ENCODE results near the gene GRAP. TPM values are rescaled to one million over a fixed set of nuclear protein-coding genes. Genes with fewer than 3 reads are reported as not detected.

The GRAP gene
- total RNA-seq, 2 experiments from 2014 or later: 8.1 to 9.1 TPM

GRCh38 chr17:18991531-18992315 lies 55.0 kb downstream of the GRAP start:
- H3K4me1 Mint-ChIP-seq (ENCODE audit: low read depth): peaks cover 20% of the 10 kb centered on the region
- DNase-seq: no peak
- peaks cover 12% of the 10 kb centered on the region for H3K9me3 Mint-ChIP-seq
- CTCF ChIA-PET: interaction anchor here (1.8 kb wide), 1 partner anchor 31 kb away, joined by 4 read pairs; no protein-coding TSS in a partner anchor
- H3K36me3 Mint-ChIP-seq (ENCODE audit: low read depth): peaks cover 32% of the 10 kb centered on the region
- intact Hi-C loops (cut with micrococcal nuclease): no loop called here
- H3K27me3 Mint-ChIP-seq (ENCODE audit: low read depth): no peaks in the 10 kb centered on the region
- no peak overlapping the region for H3K27ac Mint-ChIP-seq
- H3K4me3 Mint-ChIP-seq: no peak overlapping the region

GRCh38 chr17:18990331-18990730 lies 56.4 kb downstream of the GRAP start:
- Mint-ChIP-seq H3K27ac (no peak overlapping the region), H3K4me1 (ENCODE audit: low read depth) (peaks cover 18% of the 10 kb centered on the region), H3K9me3 (peaks cover 5% of the 10 kb centered on the region), H3K27me3 (ENCODE audit: low read depth) (no peaks in the 10 kb centered on the region), H3K36me3 (ENCODE audit: low read depth) (peaks cover 21% of the 10 kb centered on the region), H3K4me3 (no peak overlapping the region)
- DNase-seq: no peak
- intact Hi-C loops (cut with micrococcal nuclease): no loop called here
- CTCF ChIA-PET: no interaction called here

GRCh38 chr17:18988546-18989173 lies 58.1 kb downstream of the GRAP start:
- peaks cover 12% of the 10 kb centered on the region for H3K4me1 Mint-ChIP-seq (ENCODE audit: low read depth)
- H3K4me3 Mint-ChIP-seq: no peak overlapping the region
- DNase-seq: no peak
- no peaks in the 10 kb centered on the region for H3K9me3 Mint-ChIP-seq
- H3K36me3 Mint-ChIP-seq (ENCODE audit: low read depth): peaks cover 11% of the 10 kb centered on the region
- H3K27ac Mint-ChIP-seq: no peak overlapping the region
- H3K27me3 Mint-ChIP-seq (ENCODE audit: low read depth): no peaks in the 10 kb centered on the region
- intact Hi-C loops (cut with micrococcal nuclease): no loop called here
- CTCF ChIA-PET: no interaction called here

- CTCF ChIA-PET: no interaction called here
- Mint-ChIP-seq H3K27me3 (ENCODE audit: low read depth) (no peaks in the 10 kb centered on the region), H3K4me3 (no peak overlapping the region), H3K4me1 (ENCODE audit: low read depth) (peaks cover 5% of the 10 kb centered on the region), H3K27ac (no peak overlapping the region), H3K9me3 (no peaks in the 10 kb centered on the region), H3K36me3 (ENCODE audit: low read depth) (peaks cover 10% of the 10 kb centered on the region)
- intact Hi-C loops (cut with micrococcal nuclease): no loop called here
- no peak for DNase-seq
These were observed 58.8 kb downstream of the GRAP start for GRCh38 chr17:18987862-18988545.

GRCh38 chr17:18987230-18987610 lies 59.5 kb downstream of the GRAP start:
- no peak overlapping the region for H3K27ac Mint-ChIP-seq

GRCh38 chr17:18986541-18987229 lies 60.1 kb downstream of the GRAP start:
- Mint-ChIP-seq H3K27ac (no peak overlapping the region), H3K36me3 (ENCODE audit: low read depth) (peaks cover 11% of the 10 kb centered on the region), H3K4me3 (no peak overlapping the region), H3K4me1 (ENCODE audit: low read depth) (no peaks in the 10 kb centered on the region), H3K9me3 (no peaks in the 10 kb centered on the region), H3K27me3 (ENCODE audit: low read depth) (no peaks in the 10 kb centered on the region)
- CTCF ChIA-PET: no interaction called here
- no peak for DNase-seq
- intact Hi-C loops (cut with micrococcal nuclease): no loop called here

More at GRCh38 chr17:18987230-18987610, 59.5 kb downstream of the GRAP start:
- Mint-ChIP-seq H3K36me3 (ENCODE audit: low read depth) (peaks cover 11% of the 10 kb centered on the region), H3K27me3 (ENCODE audit: low read depth) (no peaks in the 10 kb centered on the region), H3K4me3 (no peak overlapping the region), H3K9me3 (no peaks in the 10 kb centered on the region), H3K4me1 (ENCODE audit: low read depth) (peaks cover 2% of the 10 kb centered on the region)
- intact Hi-C loops (cut with micrococcal nuclease): no loop called here
- no peak for DNase-seq
- CTCF ChIA-PET: no interaction called here

GRCh38 chr17:18985475-18985874 lies 61.3 kb downstream of the GRAP start:
- no peaks in the 10 kb centered on the region for H3K4me1 Mint-ChIP-seq (ENCODE audit: low read depth)
- CTCF ChIA-PET: interaction anchor here (0.5 kb wide), 1 partner anchor 293 kb away, joined by 3 read pairs; no protein-coding TSS in a partner anchor
- no peak overlapping the region for H3K27ac Mint-ChIP-seq
- no peaks in the 10 kb centered on the region for H3K9me3 Mint-ChIP-seq
- H3K36me3 Mint-ChIP-seq (ENCODE audit: low read depth): peaks cover 11% of the 10 kb centered on the region
- no peaks in the 10 kb centered on the region for H3K27me3 Mint-ChIP-seq (ENCODE audit: low read depth)
- no peak overlapping the region for H3K4me3 Mint-ChIP-seq
- DNase-seq: no peak
- intact Hi-C loops (cut with micrococcal nuclease): no loop called here

GRCh38 chr17:18984273-18985114 lies 62.3 kb downstream of the GRAP start:
- intact Hi-C loops (cut with micrococcal nuclease): no loop called here
- Mint-ChIP-seq H3K27me3 (ENCODE audit: low read depth) (no peaks in the 10 kb centered on the region), H3K4me1 (ENCODE audit: low read depth) (no peaks in the 10 kb centered on the region), H3K9me3 (no peaks in the 10 kb centered on the region), H3K4me3 (no peak overlapping the region), H3K36me3 (ENCODE audit: low read depth) (peaks cover 13% of the 10 kb centered on the region), H3K27ac (no peak overlapping the region)
- CTCF ChIA-PET: interaction anchor here (0.5 kb wide), 1 partner anchor 120 kb away, joined by 4 read pairs; no protein-coding TSS in a partner anchor
- DNase-seq: no peak

- Mint-ChIP-seq H3K27ac (no peak overlapping the region), H3K36me3 (ENCODE audit: low read depth) (peaks cover 14% of the 10 kb centered on the region), H3K4me1 (ENCODE audit: low read depth) (no peaks in the 10 kb centered on the region), H3K4me3 (no peak overlapping the region), H3K9me3 (no peaks in the 10 kb centered on the region), H3K27me3 (ENCODE audit: low read depth) (no peaks in the 10 kb centered on the region)
- DNase-seq: no peak
- intact Hi-C loops (cut with micrococcal nuclease): no loop called here
- CTCF ChIA-PET: no interaction called here
These were observed 64.9 kb downstream of the GRAP start for GRCh38 chr17:18981642-18982424.

- Mint-ChIP-seq H3K4me1 (ENCODE audit: low read depth) (no peaks in the 10 kb centered on the region), H3K36me3 (ENCODE audit: low read depth) (peaks cover 18% of the 10 kb centered on the region)
- intact Hi-C loops (cut with micrococcal nuclease): no loop called here
These were observed 65.5 kb downstream of the GRAP start for GRCh38 chr17:18981335-18981641.

GRCh38 chr17:18980682-18981334 lies 65.9 kb downstream of the GRAP start:
- intact Hi-C loops (cut with micrococcal nuclease): no loop called here
- Mint-ChIP-seq H3K4me3 (no peak overlapping the region), H3K27ac (no peak overlapping the region), H3K4me1 (ENCODE audit: low read depth) (no peaks in the 10 kb centered on the region), H3K27me3 (ENCODE audit: low read depth) (no peaks in the 10 kb centered on the region), H3K36me3 (ENCODE audit: low read depth) (peaks cover 18% of the 10 kb centered on the region), H3K9me3 (no peaks in the 10 kb centered on the region)
- no peak for DNase-seq
- CTCF ChIA-PET: interaction anchor here (1.0 to 2.3 kb wide), 2 partner anchors 12 to 20 kb away, joined by 3 to 7 read pairs; no protein-coding TSS in a partner anchor

More at GRCh38 chr17:18981335-18981641, 65.5 kb downstream of the GRAP start:
- Mint-ChIP-seq H3K9me3 (no peaks in the 10 kb centered on the region), H3K27ac (no peak overlapping the region), H3K27me3 (ENCODE audit: low read depth) (no peaks in the 10 kb centered on the region), H3K4me3 (no peak overlapping the region)
- DNase-seq: no peak
- CTCF ChIA-PET: no interaction called here
